ENCODE data around the gene SCAF1. TPM values are rescaled to one million over a fixed set of nuclear protein-coding genes. Genes with fewer than 3 reads are reported as not detected.

The SCAF1 gene
- total RNA-seq, 2 donors from 2014 or later: 16.1 to 36.6 TPM

- peaks cover 6 to 21% of the 10 kb centered on the region in 2 donors for H3K36me3 ChIP-seq (replicated peaks in 1 of 2; ENCODE audit: insufficient read depth in 1 of 2, low read depth in 2 of 2)
- TF ChIP-seq POLR2A (IDR thresholded peaks at IDR 0.05) (no peak), CTCF (IDR thresholded peaks at IDR 0.05) (no peak)
- ATAC-seq (no peak), DNase-seq (no peak)
- H3K9me3 ChIP-seq: no peaks in the 10 kb centered on the region
- no peak overlapping the region for H3K4me3 ChIP-seq
- 81 to 82% methylated on average over 20 to 23 of the region's 23 CpGs for WGBS, 2 donors
- no peak overlapping the region for H3K27ac ChIP-seq
- H3K4me1 ChIP-seq: peaks cover 27% of the 10 kb centered on the region
- intact Hi-C loops (cut with DNase I): no loop called here
- H3K27me3 ChIP-seq: no peaks in the 10 kb centered on the region
These were observed 43.9 kb downstream of the SCAF1 start for GRCh38 chr19:49685845-49686332.

- intact Hi-C loops (cut with DNase I): no loop called here
- Histone ChIP-seq H3K9me3 (no peaks in the 10 kb centered on the region), H3K36me3 (replicated peaks in 1 of 2; ENCODE audit: insufficient read depth in 1 of 2, low read depth in 2 of 2) (peaks cover 6 to 21% of the 10 kb centered on the region in 2 donors), H3K27me3 (no peaks in the 10 kb centered on the region), H3K4me3 (no peak overlapping the region), H3K27ac (no peak overlapping the region), H3K4me1 (peaks cover 30% of the 10 kb centered on the region)
- DNase-seq (no peak), ATAC-seq (no peak)
- TF ChIP-seq CTCF (IDR thresholded peaks at IDR 0.05) (no peak), POLR2A (IDR thresholded peaks at IDR 0.05) (no peak)
- WGBS, 2 donors: 86 to 93% methylated on average over 11 to 17 of the region's 27 CpGs
These were observed 44.6 kb downstream of the SCAF1 start for GRCh38 chr19:49686503-49687088.

- no peak overlapping the region for H3K27ac ChIP-seq
These were observed 45.1 kb downstream of the SCAF1 start for GRCh38 chr19:49687150-49687549.

GRCh38 chr19:49687566-49688316, 45.7 kb downstream of the SCAF1 start:
- ATAC-seq (no peak), DNase-seq (no peak)
- intact Hi-C loops (cut with DNase I): no loop called here
- H3K9me3 ChIP-seq: no peaks in the 10 kb centered on the region
- H3K4me1 ChIP-seq: peaks cover 33% of the 10 kb centered on the region
- H3K27ac ChIP-seq: peak overlapping the region in 1 of 4 donors; percentile 1
- H3K27me3 ChIP-seq: no peaks in the 10 kb centered on the region
- TF ChIP-seq CTCF (IDR thresholded peaks at IDR 0.05) (no peak), POLR2A (IDR thresholded peaks at IDR 0.05) (no peak)
- peaks cover 0 to 13% of the 10 kb centered on the region in 2 donors for H3K36me3 ChIP-seq (replicated peaks in 1 of 2; ENCODE audit: insufficient read depth in 1 of 2, low read depth in 2 of 2)
- 70 to 82% methylated on average over 13 to 24 of the region's 26 CpGs for WGBS, 2 donors
- no peak overlapping the region for H3K4me3 ChIP-seq

More at GRCh38 chr19:49687150-49687549, 45.1 kb downstream of the SCAF1 start:
- no peaks in the 10 kb centered on the region for H3K9me3 ChIP-seq
- intact Hi-C loops (cut with DNase I): no loop called here
- no peaks in the 10 kb centered on the region for H3K27me3 ChIP-seq
- no peak overlapping the region for H3K4me3 ChIP-seq
- H3K4me1 ChIP-seq: peaks cover 33% of the 10 kb centered on the region
- DNase-seq: no peak
- ATAC-seq: no peak
- peaks cover 2 to 16% of the 10 kb centered on the region in 2 donors for H3K36me3 ChIP-seq (replicated peaks in 1 of 2; ENCODE audit: insufficient read depth in 1 of 2, low read depth in 2 of 2)
- 67 to 92% methylated on average over 10 to 11 of the region's 12 CpGs for WGBS, 2 donors
- TF ChIP-seq CTCF (IDR thresholded peaks at IDR 0.05): no peak
- TF ChIP-seq POLR2A (IDR thresholded peaks at IDR 0.05): no peak

All from body of pancreas (tissue), 4 donors.